ENCODE measurements around the gene MAD1L1.

Gene MAD1L1

GRCh38 chr7:2010551-2011265, 222.0 kb downstream of the MAD1L1 start:
- H3K4me3 ChIP-seq (ENCODE audit: low read length) = no peak overlapping the region
- DNase-seq (ENCODE audit: low read depth) = no peak
- TF ChIP-seq CTCF (conservative IDR thresholded peaks at IDR 0.05; ENCODE audit: low read length) = no peak

- H3K4me3 ChIP-seq (ENCODE audit: low read length) = no peak overlapping the region
- DNase-seq (ENCODE audit: low read depth) = no peak
- TF ChIP-seq CTCF (conservative IDR thresholded peaks at IDR 0.05; ENCODE audit: low read length) = no peak
Observed at GRCh38 chr7:2010101-2010500, 222.6 kb downstream of the MAD1L1 start.

GRCh38 chr7:2009541-2010001, 223.2 kb downstream of the MAD1L1 start:
- DNase-seq (ENCODE audit: low read depth) = no peak
- no peak overlapping the region for H3K4me3 ChIP-seq (ENCODE audit: low read length)
- no peak for TF ChIP-seq CTCF (conservative IDR thresholded peaks at IDR 0.05; ENCODE audit: low read length)

GRCh38 chr7:2008936-2009540, 223.7 kb downstream of the MAD1L1 start:
- TF ChIP-seq CTCF (conservative IDR thresholded peaks at IDR 0.05; ENCODE audit: low read length) = no peak
- H3K4me3 ChIP-seq (ENCODE audit: low read length) = no peak overlapping the region
- DNase-seq (ENCODE audit: low read depth) = no peak

GRCh38 chr7:2008101-2008935, 224.4 kb downstream of the MAD1L1 start:
- H3K4me3 ChIP-seq (ENCODE audit: low read length) = no peak overlapping the region
- TF ChIP-seq CTCF (conservative IDR thresholded peaks at IDR 0.05; ENCODE audit: low read length) = no peak
- DNase-seq (ENCODE audit: low read depth) = no peak

- no peak for TF ChIP-seq CTCF (conservative IDR thresholded peaks at IDR 0.05; ENCODE audit: low read length)
- H3K4me3 ChIP-seq (ENCODE audit: low read length) = no peak overlapping the region
- DNase-seq (ENCODE audit: low read depth) = no peak
Observed at GRCh38 chr7:2007551-2007950, 225.2 kb downstream of the MAD1L1 start.
